Measurements from ENCODE around the gene PSMG3.

DNA sequence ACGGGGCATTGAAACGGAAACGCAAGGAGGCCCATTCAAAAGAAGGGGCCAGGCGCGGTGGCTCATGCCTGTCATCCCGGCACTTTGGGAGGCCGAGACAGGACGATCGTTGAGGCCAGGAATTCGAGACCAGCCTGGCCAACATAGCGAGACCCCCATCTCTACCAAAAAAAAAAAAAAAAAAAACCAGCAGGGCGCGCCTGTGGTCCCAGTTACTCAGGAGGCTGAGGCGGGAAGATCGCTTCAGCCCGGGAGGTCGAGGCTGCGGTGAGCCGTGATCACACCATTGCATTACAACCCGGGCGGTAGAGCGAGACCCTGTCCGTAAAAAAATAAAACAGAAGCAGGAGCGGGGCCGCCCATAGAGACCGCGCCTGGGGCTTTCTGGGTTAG, 396 bp downstream of the PSMG3 start:
- no peak for TF ChIP-seq POLR2AphosphoS5 (IDR thresholded peaks at IDR 0.05; ENCODE audit: borderline replicate concordance, low read depth, low read length)
- no peak for TF ChIP-seq EZH2 (IDR thresholded peaks at IDR 0.05)

Measured in SK-N-MC (cell line).